Measurements from ENCODE around the gene PCDH9. TPM values are rescaled to one million over a fixed set of nuclear protein-coding genes. Genes with fewer than 3 reads are reported as not detected.

PCDH9 gene
- total and polyA plus RNA-seq, 7 donors, result under 0.01 to 15.7 (median 8.7) TPM; not detected in 1

DNA sequence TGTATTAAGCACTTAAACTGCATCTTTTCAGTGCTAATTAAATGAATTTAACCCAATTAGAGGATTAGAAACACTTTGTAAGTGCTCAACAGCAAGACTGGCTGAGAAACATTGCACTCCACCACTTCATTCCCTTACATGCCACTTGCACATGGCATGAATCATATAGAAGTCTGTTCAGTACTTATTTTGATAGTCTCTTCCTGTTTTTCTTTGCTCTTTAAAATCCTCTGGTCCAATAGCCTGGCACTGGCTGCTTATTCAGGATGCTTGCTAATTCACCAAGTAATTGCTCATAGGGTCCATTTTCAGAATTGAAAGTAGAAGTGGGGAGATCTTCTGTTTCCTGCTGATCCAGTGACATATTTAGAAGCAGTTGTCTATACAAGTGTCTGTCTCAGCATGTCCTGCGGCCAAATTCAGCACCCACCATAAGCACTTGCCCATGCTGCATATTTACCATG lies 900.1 kb downstream of the PCDH9 start:
- no peak for DNase-seq
- Histone ChIP-seq H3K27me3 (no peaks in the 10 kb centered on the region), H3K36me3 (no peaks in the 10 kb centered on the region), H3K27ac (no peak overlapping the region), H3K4me3 (no peak overlapping the region), H3K4me1 (no peaks in the 10 kb centered on the region), H3K9me3 (no peaks in the 10 kb centered on the region)
- intact Hi-C loops (cut with DNase I), result no loop called here
- TF ChIP-seq POLR2A (IDR thresholded peaks at IDR 0.05), result no peak
- TF ChIP-seq EP300 (IDR thresholded peaks at IDR 0.05), result no peak
- no peak for TF ChIP-seq POLR2AphosphoS5 (IDR thresholded peaks at IDR 0.05)
- TF ChIP-seq, protein P1, sequence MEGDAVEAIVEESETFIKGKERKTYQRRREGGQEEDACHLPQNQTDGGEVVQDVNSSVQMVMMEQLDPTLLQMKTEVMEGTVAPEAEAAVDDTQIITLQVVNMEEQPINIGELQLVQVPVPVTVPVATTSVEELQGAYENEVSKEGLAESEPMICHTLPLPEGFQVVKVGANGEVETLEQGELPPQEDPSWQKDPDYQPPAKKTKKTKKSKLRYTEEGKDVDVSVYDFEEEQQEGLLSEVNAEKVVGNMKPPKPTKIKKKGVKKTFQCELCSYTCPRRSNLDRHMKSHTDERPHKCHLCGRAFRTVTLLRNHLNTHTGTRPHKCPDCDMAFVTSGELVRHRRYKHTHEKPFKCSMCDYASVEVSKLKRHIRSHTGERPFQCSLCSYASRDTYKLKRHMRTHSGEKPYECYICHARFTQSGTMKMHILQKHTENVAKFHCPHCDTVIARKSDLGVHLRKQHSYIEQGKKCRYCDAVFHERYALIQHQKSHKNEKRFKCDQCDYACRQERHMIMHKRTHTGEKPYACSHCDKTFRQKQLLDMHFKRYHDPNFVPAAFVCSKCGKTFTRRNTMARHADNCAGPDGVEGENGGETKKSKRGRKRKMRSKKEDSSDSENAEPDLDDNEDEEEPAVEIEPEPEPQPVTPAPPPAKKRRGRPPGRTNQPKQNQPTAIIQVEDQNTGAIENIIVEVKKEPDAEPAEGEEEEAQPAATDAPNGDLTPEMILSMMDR (IDR thresholded peaks at IDR 0.05), result no peak
- 61 to 79% methylated on average over 1 of the region's 1 CpG for WGBS, 2 donors

DNA sequence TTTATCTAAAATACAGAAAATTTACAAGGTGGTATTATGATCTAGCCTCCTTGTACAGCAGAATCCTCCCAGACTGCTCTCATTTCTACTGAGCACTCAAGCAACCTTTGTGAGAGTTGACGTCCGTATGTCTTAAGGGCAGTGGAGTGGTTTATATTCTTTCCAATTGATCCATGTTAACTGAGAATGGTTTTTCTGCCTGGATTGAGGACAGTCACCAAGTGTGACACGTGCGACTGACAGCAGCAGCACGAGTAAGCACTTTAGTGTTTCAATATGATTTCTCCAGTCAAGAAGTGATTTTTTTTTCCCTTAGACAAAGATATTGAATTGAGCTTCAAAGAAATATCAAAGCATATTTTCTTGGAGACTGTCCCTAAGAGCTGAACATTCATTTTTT lies 901.7 kb downstream of the PCDH9 start:
- no peak for TF ChIP-seq POLR2AphosphoS5 (IDR thresholded peaks at IDR 0.05)
- TF ChIP-seq POLR2A (IDR thresholded peaks at IDR 0.05), result no peak
- TF ChIP-seq, protein P1 (IDR thresholded peaks at IDR 0.05), result no peak
- no peak for TF ChIP-seq EP300 (IDR thresholded peaks at IDR 0.05)
- no peak for DNase-seq
- H3K27ac ChIP-seq, result no peak overlapping the region
- intact Hi-C loops (cut with DNase I), result no loop called here
- H3K4me3 ChIP-seq, result no peak overlapping the region
- H3K27me3 ChIP-seq, result no peaks in the 10 kb centered on the region
- H3K9me3 ChIP-seq, result no peaks in the 10 kb centered on the region
- H3K36me3 ChIP-seq, result no peaks in the 10 kb centered on the region
- WGBS, 2 donors, result 74 to 92% methylated on average over 5 of the region's 5 CpGs
- peaks cover 0 to 8% (median 3%) of the 10 kb centered on the region in 4 donors for H3K4me1 ChIP-seq

DNA sequence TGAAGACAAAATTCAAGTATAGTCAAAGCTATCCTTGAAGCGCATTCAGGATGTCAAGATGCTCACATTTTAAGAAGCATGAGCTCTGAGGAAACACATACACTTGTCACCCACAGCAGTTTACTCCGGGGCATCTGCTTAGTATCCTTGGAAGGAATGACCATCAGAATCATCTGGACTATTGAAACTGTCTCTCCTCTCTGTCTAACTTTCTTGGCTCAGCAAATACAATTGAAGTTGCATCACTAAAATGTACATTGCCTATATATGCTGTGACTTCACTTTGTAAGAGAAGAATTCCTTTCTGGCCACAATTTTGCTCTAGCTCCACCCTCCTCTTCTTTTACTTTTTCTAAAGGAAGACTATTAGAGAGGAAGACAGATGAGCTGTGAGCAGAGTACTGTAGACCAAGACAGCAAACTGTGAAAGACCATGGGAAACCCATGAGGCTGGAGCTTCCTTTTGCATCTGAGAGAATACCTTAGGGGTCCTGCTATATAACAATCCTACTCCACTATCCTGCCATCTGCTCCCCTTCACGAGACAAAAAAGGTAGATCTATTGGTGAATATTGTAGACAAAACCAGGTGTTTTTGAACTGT lies 906.3 kb downstream of the PCDH9 start:
- no peak for DNase-seq
- Histone ChIP-seq H3K9me3 (no peaks in the 10 kb centered on the region), H3K27ac (no peak overlapping the region), H3K4me3 (no peak overlapping the region), H3K36me3 (no peaks in the 10 kb centered on the region), H3K4me1 (peaks cover 0 to 13% (median 9%) of the 10 kb centered on the region in 4 donors), H3K27me3 (no peaks in the 10 kb centered on the region)
- WGBS, 2 donors, result 80 to 85% methylated on average over 3 of the region's 3 CpGs
- intact Hi-C loops (cut with DNase I), result no loop called here
- TF ChIP-seq EP300 (IDR thresholded peaks at IDR 0.05) (no peak), POLR2AphosphoS5 (IDR thresholded peaks at IDR 0.05) (peak in 3 of 4 donors; percentile 53 to 85 (median 83))

DNA sequence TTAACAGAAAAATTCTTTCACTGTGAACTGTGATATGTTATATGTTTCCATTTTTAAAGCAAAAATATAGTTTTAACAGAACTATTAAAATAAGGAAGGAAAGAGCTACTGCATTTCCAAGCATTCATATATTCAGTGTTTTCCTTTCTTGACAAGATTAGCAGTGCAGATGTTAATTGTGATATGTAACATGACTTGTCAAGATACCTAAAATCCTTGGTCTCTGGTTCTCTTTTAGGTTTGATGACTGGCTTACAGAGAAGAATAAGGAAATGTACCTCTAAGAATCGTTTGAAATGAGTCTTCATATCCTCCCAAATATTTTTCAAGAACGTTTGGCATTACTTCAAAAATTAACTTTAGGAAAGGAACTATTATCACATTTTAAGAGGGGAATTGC lies 907.2 kb downstream of the PCDH9 start:
- no peak overlapping the region for H3K27ac ChIP-seq
- DNase-seq, result no peak
- TF ChIP-seq POLR2A (IDR thresholded peaks at IDR 0.05) (no peak), POLR2AphosphoS5 (IDR thresholded peaks at IDR 0.05) (no peak), EP300 (IDR thresholded peaks at IDR 0.05) (no peak)
- TF ChIP-seq, protein P1 (IDR thresholded peaks at IDR 0.05), result no peak
- peaks cover 0 to 13% (median 9%) of the 10 kb centered on the region in 4 donors for H3K4me1 ChIP-seq
- H3K27me3 ChIP-seq, result no peaks in the 10 kb centered on the region
- H3K36me3 ChIP-seq, result no peaks in the 10 kb centered on the region
- no peak overlapping the region for H3K4me3 ChIP-seq
- no peaks in the 10 kb centered on the region for H3K9me3 ChIP-seq
- intact Hi-C loops (cut with DNase I), result no loop called here
- 24 to 36% methylated on average over 2 of the region's 2 CpGs for WGBS, 2 donors

DNA sequence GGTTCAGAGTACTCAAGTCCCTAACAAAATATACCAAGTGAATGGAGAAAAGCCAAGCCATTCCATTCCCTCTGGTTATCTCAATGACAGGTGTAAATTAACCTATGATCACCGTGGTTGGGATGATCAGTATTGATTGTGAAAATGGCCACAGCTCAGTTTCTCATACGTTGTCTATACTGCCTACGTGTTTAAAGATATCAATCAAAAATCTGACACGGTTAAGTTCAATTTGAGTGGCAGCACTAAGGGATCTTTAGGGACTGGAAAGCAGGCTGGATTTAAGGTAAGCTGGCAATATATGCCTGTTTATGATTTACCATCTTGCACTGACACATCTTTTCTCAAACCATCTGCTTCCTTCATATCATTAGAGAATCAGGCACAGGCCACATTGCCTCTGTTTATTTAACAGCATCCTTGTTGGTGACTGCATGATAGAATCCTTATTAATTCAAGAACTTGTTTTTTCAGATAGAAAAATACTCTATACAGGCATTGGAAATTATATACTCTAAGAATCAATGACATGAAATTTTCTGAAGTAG lies 907.9 kb downstream of the PCDH9 start:
- Histone ChIP-seq H3K27me3 (no peaks in the 10 kb centered on the region), H3K4me3 (no peak overlapping the region), H3K9me3 (no peaks in the 10 kb centered on the region), H3K36me3 (no peaks in the 10 kb centered on the region), H3K27ac (no peak overlapping the region), H3K4me1 (peaks cover 0 to 13% (median 9%) of the 10 kb centered on the region in 4 donors)
- 85 to 87% methylated on average over 4 of the region's 4 CpGs for WGBS, 2 donors
- DNase-seq, result no peak
- TF ChIP-seq POLR2A (IDR thresholded peaks at IDR 0.05), result no peak
- TF ChIP-seq, protein P1 (IDR thresholded peaks at IDR 0.05), result no peak
- TF ChIP-seq POLR2AphosphoS5 (IDR thresholded peaks at IDR 0.05), result no peak
- no peak for TF ChIP-seq EP300 (IDR thresholded peaks at IDR 0.05)
- intact Hi-C loops (cut with DNase I), result no loop called here
